Measurements from ENCODE around the gene PTPN22. TPM values are rescaled to one million over a fixed set of nuclear protein-coding genes. Genes with fewer than 3 reads are reported as not detected.

Gene PTPN22
- 100 to 1,000 TPM in 2 of 3 donors, 10 to 100 TPM in 1; 98.4 to 122 (median 104) TPM for total RNA-seq
- 159 TPM for total RNA-seq (2013)

- 0% methylated on average over 4 of the region's 4 CpGs for WGBS (ENCODE audit: insufficient coverage)
- H3K9me3 ChIP-seq (ENCODE audit: control insufficient read depth, insufficient read depth, low read length), result no peaks in the 10 kb centered on the region
- no peaks in the 10 kb centered on the region for H3K27me3 Mint-ChIP-seq (ENCODE audit: low read depth in 2 of 2)
- peaks cover 78 to 85% of the 10 kb centered on the region in 2 donors for H3K4me1 Mint-ChIP-seq
- H3K4me1 ChIP-seq (ENCODE audit: control insufficient read depth, insufficient read depth, low read length), result peaks cover 49% of the 10 kb centered on the region
- H3K36me3 ChIP-seq (ENCODE audit: control insufficient read depth, insufficient read depth, low read length), result no peaks in the 10 kb centered on the region
- H3K4me3 Mint-ChIP-seq, result peak within 1 kb of the TSS; percentile 94
- ATAC-seq (peak; percentile 75 to 93 (median 92)), DNase-seq (peak; percentile 75 to 94)
- peak within 1 kb of the TSS; percentile 70 for H3K4me3 ChIP-seq (ENCODE audit: low read length)
- H3K27me3 ChIP-seq (ENCODE audit: control insufficient read depth, insufficient read depth, low read length), result no peaks in the 10 kb centered on the region
- peak within 1 kb of the TSS; percentile 92 for H3K27ac ChIP-seq (ENCODE audit: low read length)
- TF ChIP-seq, protein P1, sequence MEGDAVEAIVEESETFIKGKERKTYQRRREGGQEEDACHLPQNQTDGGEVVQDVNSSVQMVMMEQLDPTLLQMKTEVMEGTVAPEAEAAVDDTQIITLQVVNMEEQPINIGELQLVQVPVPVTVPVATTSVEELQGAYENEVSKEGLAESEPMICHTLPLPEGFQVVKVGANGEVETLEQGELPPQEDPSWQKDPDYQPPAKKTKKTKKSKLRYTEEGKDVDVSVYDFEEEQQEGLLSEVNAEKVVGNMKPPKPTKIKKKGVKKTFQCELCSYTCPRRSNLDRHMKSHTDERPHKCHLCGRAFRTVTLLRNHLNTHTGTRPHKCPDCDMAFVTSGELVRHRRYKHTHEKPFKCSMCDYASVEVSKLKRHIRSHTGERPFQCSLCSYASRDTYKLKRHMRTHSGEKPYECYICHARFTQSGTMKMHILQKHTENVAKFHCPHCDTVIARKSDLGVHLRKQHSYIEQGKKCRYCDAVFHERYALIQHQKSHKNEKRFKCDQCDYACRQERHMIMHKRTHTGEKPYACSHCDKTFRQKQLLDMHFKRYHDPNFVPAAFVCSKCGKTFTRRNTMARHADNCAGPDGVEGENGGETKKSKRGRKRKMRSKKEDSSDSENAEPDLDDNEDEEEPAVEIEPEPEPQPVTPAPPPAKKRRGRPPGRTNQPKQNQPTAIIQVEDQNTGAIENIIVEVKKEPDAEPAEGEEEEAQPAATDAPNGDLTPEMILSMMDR (IDR thresholded peaks at IDR 0.05), result no peak
- H3K9me3 Mint-ChIP-seq, result no peaks in the 10 kb centered on the region
- intact Hi-C loops (cut with micrococcal nuclease), result loop anchor here (1.0 to 5.0 kb wide), 8 partner anchors 9 to 1254 kb away; partner anchors contain the start of genes AP4B1, CAPZA1, RSBN1 and ST7L
- H3K27ac Mint-ChIP-seq, result peak within 1 kb of the TSS; percentile 87 to 95
- no peaks in the 10 kb centered on the region for H3K36me3 Mint-ChIP-seq
Observed at GRCh38 chr1:113871597-113872113, at the start of gene PTPN22. PTPN22 (minus strand) TSS chr1:113871712.

DNA sequence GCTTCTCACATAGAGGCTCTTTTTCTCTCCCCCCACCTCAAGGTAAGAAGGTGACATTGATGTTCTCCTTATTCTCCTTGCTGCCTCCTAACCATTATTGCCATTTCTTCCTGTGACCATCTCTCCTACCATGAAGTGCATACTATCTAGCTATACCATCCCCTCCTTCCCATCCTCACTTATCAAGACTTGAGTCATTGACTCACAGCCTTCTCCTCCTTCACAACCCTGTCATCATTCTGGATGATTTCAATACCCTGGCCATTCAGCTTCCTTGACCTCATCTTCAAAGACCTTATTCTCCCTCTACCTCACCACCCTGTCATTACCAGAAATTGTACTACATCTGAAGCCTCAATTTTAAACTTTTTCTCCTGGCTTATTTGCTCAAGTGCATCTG lies 46.7 kb upstream of the PTPN22 start:
- DNase-seq, result no peak
- TF ChIP-seq, protein P1 (IDR thresholded peaks at IDR 0.05), result no peak
- Histone ChIP-seq H3K27ac (ENCODE audit: low read length) (no peak overlapping the region), H3K4me1 (ENCODE audit: control insufficient read depth, insufficient read depth, low read length) (no peaks in the 10 kb centered on the region), H3K9me3 (ENCODE audit: control insufficient read depth, insufficient read depth, low read length) (no peaks in the 10 kb centered on the region), H3K36me3 (ENCODE audit: control insufficient read depth, insufficient read depth, low read length) (no peaks in the 10 kb centered on the region), H3K4me3 (ENCODE audit: low read length) (no peak overlapping the region), H3K27me3 (ENCODE audit: control insufficient read depth, insufficient read depth, low read length) (no peaks in the 10 kb centered on the region)
- no peak for ATAC-seq
- H3K36me3 Mint-ChIP-seq, result no peaks in the 10 kb centered on the region
- intact Hi-C loops (cut with micrococcal nuclease), result no loop called here
- H3K27ac Mint-ChIP-seq, result no peak overlapping the region
- no peaks in the 10 kb centered on the region for H3K27me3 Mint-ChIP-seq (ENCODE audit: low read depth in 2 of 2)
- no peak overlapping the region for H3K4me3 Mint-ChIP-seq
- peaks cover 0 to 5% of the 10 kb centered on the region in 2 donors for H3K4me1 Mint-ChIP-seq
- H3K9me3 Mint-ChIP-seq, result no peaks in the 10 kb centered on the region

DNA sequence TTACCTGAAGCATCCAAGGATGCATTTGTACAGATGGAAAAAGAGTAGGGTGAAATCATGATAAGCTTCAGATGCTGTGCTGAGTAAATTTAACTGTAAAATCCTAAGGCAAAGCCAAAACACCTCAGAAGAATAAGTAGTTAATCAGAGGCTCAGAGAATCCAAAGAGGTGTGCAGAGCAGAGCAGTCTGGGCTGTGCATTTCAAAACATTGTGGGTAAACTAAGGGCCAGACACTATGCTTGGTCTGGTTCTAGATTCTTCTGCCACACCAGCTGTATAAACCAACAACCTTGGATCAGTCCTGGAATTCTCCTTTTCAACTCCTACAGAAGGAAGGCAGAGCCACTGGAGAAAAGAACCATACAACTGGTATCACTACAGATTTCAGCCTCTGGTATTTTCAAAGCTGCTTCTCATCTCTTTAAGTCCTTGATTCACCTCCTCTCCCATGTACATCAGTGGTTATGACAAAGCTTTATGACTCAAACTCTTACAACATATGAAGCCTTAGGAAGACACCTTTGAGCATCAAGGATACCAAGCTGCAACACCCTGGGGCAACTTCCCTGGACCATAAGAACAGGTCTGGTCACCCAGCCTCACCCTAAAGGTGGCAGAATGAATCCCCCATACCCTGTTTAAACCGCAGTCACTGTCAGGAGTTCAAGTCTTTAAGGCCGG lies 46.0 kb upstream of the PTPN22 start:
- no peak for ATAC-seq
- no peaks in the 10 kb centered on the region for H3K36me3 Mint-ChIP-seq

More for the DNA sequence above, 46.0 kb upstream of the PTPN22 start:
- H3K4me3 ChIP-seq (ENCODE audit: low read length), result no peak overlapping the region
- 98% methylated on average over 2 of the region's 2 CpGs for WGBS (ENCODE audit: insufficient coverage)
- no peak overlapping the region for H3K27ac Mint-ChIP-seq
- DNase-seq, result no peak
- TF ChIP-seq, protein P1 (IDR thresholded peaks at IDR 0.05), result no peak
- H3K27me3 Mint-ChIP-seq (ENCODE audit: low read depth in 2 of 2), result no peaks in the 10 kb centered on the region
- no peaks in the 10 kb centered on the region for H3K9me3 Mint-ChIP-seq
- H3K36me3 ChIP-seq (ENCODE audit: control insufficient read depth, insufficient read depth, low read length), result peaks cover 2% of the 10 kb centered on the region
- intact Hi-C loops (cut with micrococcal nuclease), result no loop called here
- no peak overlapping the region for H3K27ac ChIP-seq (ENCODE audit: low read length)
- H3K4me1 ChIP-seq (ENCODE audit: control insufficient read depth, insufficient read depth, low read length), result no peaks in the 10 kb centered on the region
- H3K4me3 Mint-ChIP-seq, result no peak overlapping the region
- H3K27me3 ChIP-seq (ENCODE audit: control insufficient read depth, insufficient read depth, low read length), result no peaks in the 10 kb centered on the region
- no peaks in the 10 kb centered on the region for H3K9me3 ChIP-seq (ENCODE audit: control insufficient read depth, insufficient read depth, low read length)
- peaks cover 0 to 5% of the 10 kb centered on the region in 2 donors for H3K4me1 Mint-ChIP-seq

Measured in natural killer cell (primary cell).